ENCODE data around the gene CACNG4. TPM values are rescaled to one million over a fixed set of nuclear protein-coding genes. Genes with fewer than 3 reads are reported as not detected.

The CACNG4 gene
- total RNA-seq, 1 donor from 2014 or later, result not detected

GRCh38 chr17:66944351-66945146 is 20.0 kb upstream of the CACNG4 start:
- Histone ChIP-seq H3K9me3 (replicated peaks) (no peaks in the 10 kb centered on the region), H3K27ac (replicated peaks) (no peak overlapping the region), H3K36me3 (no peaks in the 10 kb centered on the region), H3K4me3 (no peak overlapping the region), H3K27me3 (ENCODE audit: low read depth) (peaks cover 99% of the 10 kb centered on the region), H3K4me1 (no peaks in the 10 kb centered on the region)
- intact Hi-C loops (cut with micrococcal nuclease), result no loop called here
- TF ChIP-seq CTCF (IDR thresholded peaks at IDR 0.05; ENCODE audit: borderline replicate concordance), result no peak
- no peak for DNase-seq

- H3K4me1 ChIP-seq, result no peaks in the 10 kb centered on the region
- no peak for DNase-seq
- peaks cover 97% of the 10 kb centered on the region for H3K27me3 ChIP-seq (ENCODE audit: low read depth)
- no peaks in the 10 kb centered on the region for H3K36me3 ChIP-seq
- no peak overlapping the region for H3K27ac ChIP-seq (replicated peaks)
- intact Hi-C loops (cut with micrococcal nuclease), result no loop called here
- H3K9me3 ChIP-seq (replicated peaks), result no peaks in the 10 kb centered on the region
- no peak overlapping the region for H3K4me3 ChIP-seq
- TF ChIP-seq CTCF (IDR thresholded peaks at IDR 0.05; ENCODE audit: borderline replicate concordance), result no peak
These were observed 19.2 kb upstream of the CACNG4 start for GRCh38 chr17:66945147-66945835.

- DNase-seq, result no peak
- intact Hi-C loops (cut with micrococcal nuclease), result no loop called here
- H3K4me1 ChIP-seq, result no peaks in the 10 kb centered on the region
- no peak overlapping the region for H3K27ac ChIP-seq (replicated peaks)
- H3K9me3 ChIP-seq (replicated peaks), result no peaks in the 10 kb centered on the region
- H3K27me3 ChIP-seq (ENCODE audit: low read depth), result peaks cover 93% of the 10 kb centered on the region
- TF ChIP-seq CTCF (IDR thresholded peaks at IDR 0.05; ENCODE audit: borderline replicate concordance), result no peak
- no peaks in the 10 kb centered on the region for H3K36me3 ChIP-seq
- H3K4me3 ChIP-seq, result no peak overlapping the region
These were observed 18.3 kb upstream of the CACNG4 start for GRCh38 chr17:66946251-66946650.

- Histone ChIP-seq H3K4me3 (no peak overlapping the region), H3K9me3 (replicated peaks) (no peaks in the 10 kb centered on the region), H3K4me1 (no peaks in the 10 kb centered on the region), H3K27me3 (ENCODE audit: low read depth) (peaks cover 84% of the 10 kb centered on the region), H3K27ac (replicated peaks) (no peak overlapping the region), H3K36me3 (no peaks in the 10 kb centered on the region)
- no peak for DNase-seq
- no peak for TF ChIP-seq CTCF (IDR thresholded peaks at IDR 0.05; ENCODE audit: borderline replicate concordance)
- intact Hi-C loops (cut with micrococcal nuclease), result no loop called here
These were observed 17.2 kb upstream of the CACNG4 start for GRCh38 chr17:66947311-66947710.

GRCh38 chr17:66948061-66948750 is 16.3 kb upstream of the CACNG4 start:
- intact Hi-C loops (cut with micrococcal nuclease), result no loop called here

More at GRCh38 chr17:66948061-66948750, 16.3 kb upstream of the CACNG4 start:
- Histone ChIP-seq H3K27ac (replicated peaks) (no peak overlapping the region), H3K4me3 (no peak overlapping the region), H3K4me1 (no peaks in the 10 kb centered on the region), H3K27me3 (ENCODE audit: low read depth) (peaks cover 79% of the 10 kb centered on the region), H3K9me3 (replicated peaks) (no peaks in the 10 kb centered on the region), H3K36me3 (no peaks in the 10 kb centered on the region)
- no peak for DNase-seq
- no peak for TF ChIP-seq CTCF (IDR thresholded peaks at IDR 0.05; ENCODE audit: borderline replicate concordance)
